Measurements from ENCODE around the gene C1orf74.
"Not testable (repeated sequence)": the region's sequence is repeated elsewhere in the genome, so short reads cannot be mapped to it uniquely, and the experiment has no call there.

C1orf74 gene

DNA sequence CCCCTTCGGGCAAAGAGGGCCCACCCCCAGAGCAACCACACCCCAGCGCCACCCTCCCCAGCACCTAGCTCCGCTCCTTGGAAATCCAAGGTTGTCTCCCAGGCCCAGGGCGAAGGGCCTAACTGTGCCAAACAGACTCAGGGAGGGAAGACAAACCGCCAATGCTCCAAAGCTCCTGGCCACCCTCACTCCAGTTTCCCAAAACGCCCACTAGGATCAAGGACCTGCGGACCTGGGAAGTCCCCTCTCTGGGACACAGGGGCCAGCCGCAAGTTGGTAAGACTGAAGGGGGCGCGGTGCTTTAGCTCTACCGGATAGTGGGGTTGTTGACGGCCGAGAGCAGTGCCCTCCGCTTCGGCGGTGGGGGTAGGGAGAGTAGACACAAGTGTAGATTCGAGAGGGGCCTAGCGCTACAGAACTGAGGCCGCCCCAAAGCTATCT is 21.0 kb upstream of the C1orf74 start:
- DNase-seq, result peak; percentile 33

DNA sequence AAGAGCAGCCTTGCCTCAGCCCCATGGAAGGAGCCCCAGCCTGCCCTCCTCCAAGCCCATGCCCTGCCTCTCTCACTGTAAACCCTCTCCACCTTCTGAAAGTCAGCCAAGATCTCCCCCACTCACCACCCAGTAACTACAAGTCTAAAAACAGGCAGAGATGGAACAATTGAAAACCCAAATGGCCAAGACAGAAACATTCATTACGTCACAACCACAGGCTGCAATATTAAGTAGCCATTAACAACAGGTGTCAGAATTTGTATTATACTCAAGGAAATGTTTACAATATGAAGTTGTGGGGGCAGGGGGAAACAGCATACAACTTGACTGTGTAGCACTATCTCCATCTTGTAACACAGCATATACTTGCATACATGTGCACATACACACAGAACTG is 19.2 kb upstream of the C1orf74 start:
- DNase-seq, result no peak

DNA sequence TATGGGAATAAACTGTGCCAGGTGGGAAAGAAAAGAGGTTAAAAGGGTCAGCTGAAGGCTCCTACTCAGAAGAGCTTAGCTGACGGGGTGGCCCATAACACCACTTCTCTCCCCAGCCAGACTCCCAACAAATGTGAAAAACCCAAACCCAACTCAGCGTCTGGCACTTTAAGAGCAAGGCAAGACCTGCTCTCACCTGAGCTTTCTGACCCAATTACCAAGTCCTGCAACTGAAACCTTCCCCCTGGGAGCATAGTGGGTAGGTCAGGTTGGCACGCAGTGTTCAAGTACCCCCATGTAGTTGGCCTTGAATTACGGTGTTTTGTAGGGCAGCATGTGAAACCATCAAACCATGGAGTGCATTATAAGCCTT is 18.4 kb upstream of the C1orf74 start:
- DNase-seq, result no peak

DNA sequence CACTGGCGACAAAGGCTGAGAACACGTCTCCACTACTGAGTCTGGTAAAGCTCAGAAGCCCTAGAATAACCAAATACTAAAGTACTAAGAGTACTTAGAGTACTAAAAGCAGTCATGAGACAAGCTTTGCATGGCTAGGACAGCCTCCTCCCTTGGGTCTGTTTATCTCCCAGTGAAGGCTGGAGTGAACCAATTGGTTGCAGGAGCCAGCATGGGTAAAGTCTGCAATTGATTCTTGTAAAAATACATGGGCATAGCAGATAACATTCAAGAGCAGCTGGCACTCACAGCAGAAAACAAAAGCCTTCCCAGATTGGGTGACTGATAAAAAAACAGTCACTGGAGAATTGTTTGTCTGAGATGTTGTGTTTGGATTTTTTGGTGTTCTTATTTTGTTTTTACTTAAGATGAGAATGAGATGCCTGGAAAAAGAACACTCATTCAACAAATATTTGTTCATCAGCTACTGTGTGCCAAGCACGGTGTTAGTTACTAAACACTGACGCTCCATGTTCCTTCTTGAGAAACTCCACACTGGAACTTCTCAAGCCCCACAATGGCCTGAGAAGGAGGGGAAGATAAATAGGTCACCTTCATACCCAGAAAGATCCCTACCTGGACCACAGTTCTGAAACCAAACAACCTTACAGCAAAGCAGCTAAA is 17.9 kb upstream of the C1orf74 start:
- DNase-seq, result no peak

DNA sequence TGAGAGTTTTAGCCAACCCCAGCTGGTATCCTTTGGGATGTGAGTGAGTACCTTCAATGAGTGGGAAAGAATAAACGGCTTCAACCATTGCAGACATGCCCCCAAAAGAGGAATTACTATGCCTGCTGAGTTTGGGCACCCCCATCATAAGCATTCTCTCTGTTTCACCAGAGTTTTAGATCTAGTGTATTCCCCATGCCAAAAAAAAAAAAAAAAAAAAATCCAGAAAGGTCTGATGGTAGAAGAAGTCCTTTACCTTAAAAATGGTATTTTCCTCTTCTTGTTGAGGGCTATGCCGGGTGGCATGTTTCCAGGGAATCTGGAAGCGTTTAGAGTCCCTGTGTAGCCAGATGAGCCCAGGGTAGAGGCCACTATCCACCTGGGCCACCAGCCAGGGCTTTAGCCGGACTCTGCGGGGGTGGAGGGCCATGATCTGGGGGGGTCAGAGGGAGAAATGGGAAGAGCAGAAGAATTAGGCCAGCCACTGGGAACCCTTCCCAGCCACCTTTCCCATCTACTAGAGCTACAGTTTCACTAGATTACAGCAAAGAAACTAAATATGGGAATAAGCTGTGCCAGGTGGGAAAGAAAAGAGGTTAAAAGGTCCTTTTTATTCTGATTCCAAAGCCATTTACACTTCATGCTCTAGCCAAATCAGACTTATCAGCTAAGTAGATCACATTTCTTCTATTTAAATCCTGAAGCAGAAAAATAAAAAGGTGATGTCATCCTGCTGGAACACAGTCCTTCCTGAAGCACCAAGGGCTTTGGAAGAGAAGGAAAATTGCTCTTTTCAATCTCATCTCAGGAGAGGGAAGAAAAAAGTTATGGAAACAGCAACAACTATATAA is 16.9 kb upstream of the C1orf74 start:
- no peak for DNase-seq

DNA sequence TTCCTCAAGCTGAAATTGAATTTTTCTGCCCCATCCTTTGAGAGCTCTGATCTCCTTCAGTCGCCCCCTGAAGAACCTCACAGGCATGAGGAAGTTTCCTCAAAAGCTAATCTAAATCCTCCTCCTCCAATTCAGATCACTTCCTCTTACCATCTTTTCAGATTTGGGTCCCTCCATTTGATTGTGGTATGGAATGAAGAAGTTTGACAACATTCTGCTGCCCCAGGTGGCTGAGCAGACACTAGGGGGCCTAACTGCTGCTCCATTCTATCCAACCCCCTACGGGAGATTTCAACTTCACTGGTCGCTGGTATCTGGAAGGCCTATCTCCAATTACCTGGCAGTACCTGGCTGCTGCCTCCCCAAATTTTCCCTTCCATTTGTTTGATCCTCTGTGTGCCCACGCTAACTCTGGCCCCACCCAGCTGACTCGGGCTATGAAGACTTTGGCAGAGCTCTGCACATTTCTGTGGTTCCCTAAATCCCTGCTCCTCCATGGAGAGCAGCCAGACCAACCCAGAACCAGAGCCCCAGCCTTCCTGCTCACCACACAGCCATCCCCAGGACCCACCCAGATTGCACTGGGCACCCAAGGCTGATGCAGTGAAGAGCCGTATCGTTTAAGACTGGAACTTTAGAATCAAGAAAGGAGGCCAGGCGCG is 13.8 kb upstream of the C1orf74 start:
- no peak for DNase-seq

DNA sequence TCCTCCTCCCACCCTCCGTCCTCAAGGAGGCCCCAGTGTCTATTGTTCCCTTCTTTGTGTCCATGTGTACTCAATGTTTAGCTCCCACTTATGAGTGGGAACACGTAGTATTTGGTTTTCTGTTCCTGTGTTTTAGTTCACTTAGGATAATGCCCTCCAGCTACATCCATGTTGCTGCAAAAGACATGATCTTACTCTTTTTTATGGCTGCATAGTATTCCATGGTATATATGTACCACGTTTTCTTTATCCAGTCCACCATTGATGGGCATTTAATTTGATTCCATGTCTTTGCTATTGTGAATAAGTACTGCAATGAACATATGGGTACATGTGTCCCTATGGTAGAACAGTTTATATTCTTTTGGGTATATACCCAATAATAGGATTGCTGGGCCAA is 9.4 kb upstream of the C1orf74 start:
- DNase-seq, result not testable (repeated sequence)

DNA sequence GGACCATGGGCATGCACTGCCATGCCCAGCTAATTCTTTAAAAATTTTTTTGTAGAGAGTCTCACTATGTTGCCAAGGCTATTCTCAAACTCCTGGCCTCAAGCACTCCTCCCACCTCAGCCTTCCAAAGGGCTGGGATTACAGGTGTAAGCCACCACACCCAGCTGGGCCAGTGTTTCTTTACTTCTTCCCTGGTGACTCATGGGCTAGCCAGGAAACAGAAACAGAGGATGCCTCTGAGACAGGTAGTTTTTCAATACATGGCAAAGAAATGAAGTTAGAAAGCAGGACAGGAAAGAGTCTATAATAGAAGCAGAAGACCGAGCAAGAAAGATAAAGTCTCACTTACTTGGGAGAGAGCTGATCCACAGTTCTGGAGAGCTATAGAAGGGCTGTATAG is 7.6 kb upstream of the C1orf74 start:
- DNase-seq, result no peak

DNA sequence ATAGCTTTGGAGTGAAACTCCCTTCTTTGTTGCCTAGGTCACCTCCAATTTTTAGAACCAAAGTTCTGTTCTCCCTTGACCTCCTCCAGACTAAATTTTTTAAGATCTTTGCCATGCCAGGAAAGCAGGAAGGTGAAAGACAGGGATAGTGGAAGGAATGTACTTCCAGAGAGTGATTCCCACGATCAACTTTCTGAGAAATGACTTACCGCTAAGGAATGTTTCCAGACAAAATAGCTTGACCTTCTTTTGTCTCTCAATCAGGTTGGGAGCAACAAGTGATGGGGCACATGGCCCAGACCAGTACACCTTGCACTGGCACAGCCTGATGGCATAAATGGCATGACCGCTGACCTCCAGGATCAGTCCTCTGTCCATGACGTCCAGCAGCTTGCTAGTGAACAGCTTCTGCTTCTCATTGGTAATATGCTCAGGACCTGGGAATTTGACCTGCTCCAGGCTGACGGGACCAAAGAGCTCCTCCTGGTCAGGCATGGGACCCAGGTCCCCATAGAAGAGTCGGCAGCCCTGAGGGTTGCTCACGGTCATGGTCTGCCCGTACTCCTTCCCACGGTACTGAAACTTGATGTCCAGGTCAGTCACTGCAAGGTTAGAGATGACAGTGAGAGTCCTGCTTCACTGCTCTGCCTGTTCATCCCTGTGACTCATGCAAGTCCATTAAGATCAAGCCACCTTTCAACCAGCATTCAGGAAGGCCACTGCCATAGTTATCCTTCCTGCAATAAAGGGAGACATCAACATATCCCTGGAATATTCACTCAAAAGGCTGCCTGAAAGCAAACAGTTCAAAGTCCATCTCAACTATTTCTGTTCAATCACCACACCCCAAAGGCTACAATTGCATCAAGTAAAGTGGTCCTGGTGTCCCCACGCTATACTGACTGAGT is 6.2 kb upstream of the C1orf74 start:
- DNase-seq, result no peak

DNA sequence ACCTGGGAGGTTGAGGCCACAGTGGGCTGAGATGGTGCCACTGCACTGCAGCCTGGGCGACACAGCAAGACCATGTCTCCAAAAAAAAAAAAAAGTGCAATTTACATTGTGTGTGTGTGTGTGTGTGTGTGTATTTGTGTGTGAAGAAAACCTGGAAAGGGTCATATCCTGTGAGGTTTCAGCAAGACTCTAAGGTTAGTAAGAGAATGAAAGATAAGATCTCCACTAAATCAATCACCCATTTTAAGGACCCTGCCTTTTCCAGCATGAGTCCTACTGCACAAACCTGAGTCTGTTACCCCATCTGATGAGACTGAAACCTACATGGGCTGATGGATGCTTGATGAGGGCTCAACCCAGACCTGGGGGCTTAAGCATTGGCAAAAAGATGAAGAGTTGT is 4.9 kb upstream of the C1orf74 start:
- DNase-seq, result no peak

DNA sequence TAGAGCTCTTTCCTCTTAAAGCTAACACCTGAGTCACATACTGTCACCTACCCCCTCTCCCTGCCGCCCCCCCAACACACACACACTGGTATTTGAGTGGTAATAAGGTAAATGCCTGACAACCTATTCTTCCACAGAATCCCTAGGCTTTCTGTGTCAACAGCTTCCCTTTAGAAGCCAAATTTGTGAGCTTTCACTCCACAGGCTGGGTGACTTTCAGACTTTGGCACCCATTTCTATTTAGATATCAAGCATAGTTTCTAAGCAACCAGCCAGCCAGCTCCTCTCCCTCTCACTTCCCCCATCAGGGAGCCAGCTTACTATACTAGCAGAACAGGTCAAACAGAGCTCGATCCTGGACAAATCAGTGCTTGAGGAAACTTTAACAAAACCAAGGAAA is 3.2 kb upstream of the C1orf74 start:
- no peak for DNase-seq

DNA sequence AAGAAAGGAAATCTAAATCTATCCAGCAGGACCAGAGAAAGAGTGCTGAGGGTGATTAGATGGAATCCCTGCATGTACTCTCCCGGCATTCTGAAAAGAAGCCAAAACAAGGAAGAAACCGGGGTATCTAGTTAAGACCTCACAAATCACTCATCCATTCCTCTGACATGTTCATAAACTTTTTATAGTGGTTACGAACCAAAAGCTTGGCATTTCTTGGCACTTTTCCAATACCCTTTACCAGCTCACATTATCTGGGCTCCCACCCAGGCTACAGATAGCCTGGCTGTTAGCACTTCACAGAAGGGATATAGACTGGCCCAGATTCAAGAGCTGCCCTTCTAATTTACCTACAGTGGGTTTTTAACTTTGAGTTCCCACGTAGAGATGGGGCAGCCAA is 1.8 kb upstream of the C1orf74 start:
- DNase-seq, result no peak

DNA sequence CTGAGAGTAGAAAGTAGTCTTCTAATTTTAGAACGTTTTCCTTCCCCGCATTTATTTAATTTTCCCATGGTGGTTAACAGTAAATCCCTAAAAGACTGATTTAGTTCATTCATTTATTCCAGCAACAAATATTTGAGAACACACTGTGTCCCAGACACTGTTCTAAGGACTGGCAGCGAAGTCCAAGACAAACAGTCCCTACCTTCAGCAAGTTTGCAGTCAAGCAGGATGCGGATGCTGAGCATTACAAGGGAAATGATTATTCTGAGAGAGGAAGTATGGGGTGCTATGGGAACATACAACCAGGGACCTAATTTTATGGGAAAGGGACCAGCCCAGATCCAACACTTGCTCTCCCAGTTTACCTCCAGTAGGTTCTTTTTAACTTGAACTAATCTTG is 1.2 kb upstream of the C1orf74 start:
- DNase-seq, result no peak

DNA sequence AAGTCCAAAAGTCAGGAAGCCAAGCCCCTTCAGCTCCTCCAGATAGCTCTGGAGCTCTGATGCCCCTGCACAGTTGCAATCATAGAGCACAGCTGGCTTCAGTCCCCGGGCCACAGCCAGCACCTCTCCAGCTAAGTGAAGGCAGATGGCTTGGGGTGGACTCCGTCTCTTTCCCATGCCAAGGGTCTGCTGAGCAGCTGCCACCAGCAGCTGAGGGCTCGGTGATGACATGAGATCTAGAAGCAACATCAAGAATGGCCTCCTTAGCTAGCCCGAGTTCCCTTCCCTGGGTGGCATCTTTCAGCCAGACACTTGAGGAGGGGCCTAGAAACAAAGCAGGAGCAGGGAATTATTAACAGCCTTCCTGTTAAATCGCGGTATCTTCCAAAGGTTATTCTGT is 973 bp downstream of the C1orf74 start:
- no peak for DNase-seq

DNA sequence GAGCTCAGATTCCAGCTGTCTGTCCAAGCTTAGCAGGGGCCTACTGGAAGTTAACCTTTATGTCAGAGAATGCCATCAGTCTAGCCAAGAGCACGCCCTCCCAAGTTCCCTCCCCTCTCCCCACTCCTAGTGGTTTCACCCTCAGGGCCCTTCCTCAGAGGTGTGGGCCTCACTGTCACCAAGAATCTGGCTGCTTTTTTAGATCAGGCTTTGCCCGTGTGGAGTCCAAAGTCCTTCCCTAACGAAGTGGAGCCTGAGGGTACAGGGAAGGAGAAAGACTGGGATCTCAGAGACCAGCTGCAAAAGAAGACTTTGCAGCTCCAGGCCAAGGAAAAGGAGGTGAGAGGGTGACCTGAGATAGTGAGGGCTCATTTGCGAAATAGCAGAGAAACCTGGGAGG is 4.1 kb downstream of the C1orf74 start:
- no peak for DNase-seq

DNA sequence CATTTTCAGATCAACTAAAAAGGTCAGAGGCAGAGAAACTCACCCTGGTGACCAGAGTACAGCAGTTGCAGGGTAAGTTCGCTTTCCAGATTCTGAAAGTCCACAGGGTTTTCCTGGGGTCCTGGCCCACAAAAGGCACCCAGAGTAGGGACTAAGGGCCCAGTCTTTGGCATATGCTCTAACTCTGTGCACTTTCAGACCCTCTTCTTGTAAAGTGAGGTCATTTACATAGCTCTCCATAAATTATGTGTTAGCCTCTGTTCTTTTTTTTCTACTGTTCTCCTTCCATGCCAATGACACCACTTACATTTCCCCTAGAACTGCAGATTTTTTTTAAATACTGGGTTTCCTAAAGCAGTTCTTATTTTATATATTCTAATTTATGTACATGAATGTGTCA is 6.3 kb downstream of the C1orf74 start:
- no peak for DNase-seq

DNA sequence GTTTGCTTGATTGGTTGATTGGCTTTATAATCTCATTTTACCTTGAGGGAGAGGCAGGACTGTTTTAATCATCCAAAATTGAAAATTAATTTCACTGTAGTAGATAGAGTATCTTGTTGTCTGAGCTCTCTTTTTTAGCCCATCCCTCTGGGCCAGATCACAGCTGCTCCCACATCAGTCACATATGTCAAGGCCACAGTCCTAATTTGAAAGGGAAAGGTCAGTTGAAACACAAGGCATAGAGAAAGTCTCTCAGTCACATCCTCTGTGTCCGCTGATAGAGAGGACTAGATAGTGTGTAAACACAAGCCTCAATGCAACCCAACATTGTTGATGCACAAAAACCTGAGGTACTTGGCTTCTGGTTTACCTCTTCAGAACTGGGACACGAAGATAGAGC is 6.8 kb downstream of the C1orf74 start:
- DNase-seq, result no peak

DNA sequence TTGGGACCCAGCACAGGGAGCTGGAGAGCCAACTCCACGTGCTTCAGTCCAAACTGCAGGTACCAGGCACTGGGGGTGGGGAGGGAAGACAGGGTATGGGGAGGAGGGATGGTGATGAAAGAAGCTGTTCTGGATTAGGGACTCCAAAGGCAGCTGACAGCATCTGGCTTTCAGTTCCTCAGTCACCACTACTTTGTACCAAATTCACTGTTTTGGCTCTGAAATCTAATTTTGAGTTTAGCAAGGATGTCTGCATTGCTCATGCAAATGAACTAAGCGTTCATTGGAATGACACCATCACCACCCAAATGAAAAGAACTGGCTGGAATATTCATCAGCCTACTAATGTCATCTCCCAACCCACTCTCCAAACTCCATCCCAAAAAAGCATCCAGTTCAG is 8.7 kb downstream of the C1orf74 start:
- DNase-seq, result no peak

DNA sequence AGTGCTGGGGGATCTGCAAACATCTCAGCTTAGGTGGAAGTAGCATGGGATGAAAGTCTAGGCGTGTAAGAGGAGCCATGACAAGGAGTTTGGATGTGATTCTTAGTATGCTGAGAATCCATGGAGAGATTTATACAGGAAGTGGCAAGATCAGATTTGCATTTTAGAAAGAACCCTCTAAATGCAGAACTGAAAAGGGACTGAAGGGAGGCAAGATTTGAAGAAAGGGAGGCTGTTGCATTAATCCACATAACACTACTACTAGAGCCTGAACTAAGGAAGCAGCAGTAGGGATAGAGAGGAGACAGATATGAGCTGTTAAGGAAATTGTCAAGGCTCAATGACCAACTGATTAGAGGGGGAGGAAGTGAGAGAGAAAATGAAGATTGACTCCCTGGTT is 9.8 kb downstream of the C1orf74 start:
- DNase-seq, result no peak

DNA sequence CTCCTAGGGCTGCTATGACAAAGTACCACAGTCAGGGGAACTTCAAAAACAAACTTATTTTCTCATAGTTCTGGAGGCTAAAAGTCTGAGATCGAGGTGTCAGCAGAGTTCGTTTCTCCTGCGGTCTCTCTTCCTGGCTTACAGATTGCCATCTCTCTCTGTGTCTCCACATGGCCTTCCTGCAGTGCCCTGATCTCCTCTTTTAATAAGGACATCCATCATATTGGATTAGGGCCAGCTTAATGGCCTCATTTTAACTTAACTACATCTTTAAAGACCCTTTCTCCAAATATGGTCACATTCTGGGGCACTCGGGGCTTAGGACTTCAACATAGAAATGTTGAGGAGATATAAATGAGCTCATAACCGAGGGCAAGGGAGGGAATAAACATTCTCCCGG is 12.2 kb downstream of the C1orf74 start:
- DNase-seq, result no peak

DNA sequence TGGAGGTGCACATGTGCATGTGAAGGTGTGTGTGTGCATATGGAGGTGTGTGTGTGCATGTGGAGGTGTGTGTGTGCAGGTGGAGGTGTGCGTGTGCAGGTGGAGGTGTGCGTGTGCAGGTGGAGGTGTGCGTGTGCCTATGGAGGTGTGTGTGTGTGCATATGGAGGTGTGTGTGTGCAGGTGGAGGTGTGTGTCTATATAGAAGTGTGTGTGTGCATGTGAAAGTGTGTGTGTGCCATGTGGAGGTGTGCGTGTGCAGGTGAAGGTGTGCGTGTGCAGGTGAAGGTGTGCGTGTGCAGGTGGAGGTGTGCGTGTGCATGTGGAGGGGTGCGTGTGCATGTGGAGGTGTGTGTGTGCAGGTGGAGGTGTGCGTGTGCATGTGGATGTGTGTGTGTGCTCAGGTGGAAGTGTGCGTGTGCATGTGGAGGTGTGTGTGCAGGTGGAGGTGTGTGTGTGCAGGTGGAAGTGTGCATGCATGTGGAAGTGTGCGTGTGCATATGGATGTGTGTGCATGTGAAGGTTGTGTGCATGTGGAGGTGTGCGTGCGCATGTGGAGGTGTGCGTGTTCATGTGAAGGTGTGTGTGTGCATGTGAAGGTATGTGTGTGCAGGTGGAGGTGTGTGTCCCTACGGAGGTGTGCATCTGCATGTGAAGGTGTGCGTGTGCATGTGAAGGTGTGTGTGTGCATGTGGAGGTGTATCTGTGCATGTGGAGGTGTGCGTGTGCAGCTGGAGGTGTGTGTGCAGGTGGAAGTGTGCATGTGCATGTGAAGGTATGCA is 13.5 kb downstream of the C1orf74 start:
- DNase-seq, result no peak

DNA sequence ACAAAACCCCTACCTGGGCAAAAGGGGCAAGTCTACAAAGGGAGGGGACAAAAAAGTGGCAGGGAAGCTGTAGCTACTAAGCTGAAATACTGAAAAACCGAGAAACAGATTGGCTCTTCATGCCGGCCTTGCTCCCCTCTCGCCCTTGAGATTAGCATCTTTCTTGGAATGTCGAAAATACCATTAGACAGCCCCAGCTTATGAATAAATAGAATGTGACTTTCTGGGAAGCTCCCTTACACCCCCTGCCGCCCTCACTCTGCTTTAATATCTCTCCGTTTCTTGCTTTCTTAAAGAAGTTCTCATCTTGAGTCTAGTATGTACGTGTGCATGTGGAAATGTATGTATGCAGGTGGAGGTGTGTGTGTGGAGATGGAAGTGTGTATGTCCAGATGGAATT is 14.4 kb downstream of the C1orf74 start:
- DNase-seq, result no peak
